HG02623 (cell line): Measurements from ENCODE around the gene OR2M7.
"Not testable (repeated sequence)": the region's sequence is repeated elsewhere in the genome, so short reads cannot be mapped to it uniquely, and the experiment has no call there.

Experiments
- ATAC-seq: cut with Tn5 transposase; IDR thresholded peaks from one replicate; pipeline ENCODE4 v1.9.1; 2021; ENCODE audit warnings: moderate library complexity; ENCODE audit not compliant: unreplicated experiment

The OR2M7 gene

GRCh38 chr1:248324468-248324867 is at the start of gene OR2M7:
OR2M7 (minus strand) TSS chr1:248324568; CDS start chr1:248324568, 0 bp downstream.
- ATAC-seq: no peak

- no peak for ATAC-seq
Observed at GRCh38 chr1:248373761-248374160, 49.4 kb upstream of the OR2M7 start.

- no peak for ATAC-seq
Observed at GRCh38 chr1:248372394-248372793, 48.0 kb upstream of the OR2M7 start.

GRCh38 chr1:248366609-248367008 is 42.2 kb upstream of the OR2M7 start:
- ATAC-seq: no peak

GRCh38 chr1:248361121-248361715 is 36.9 kb upstream of the OR2M7 start, which contains the start of gene OR2T4:
OR2T4 (plus strand) TSS chr1:248361665; CDS start chr1:248361665, 0 bp downstream.
- ATAC-seq: no peak

GRCh38 chr1:248359415-248359814 is 35.0 kb upstream of the OR2M7 start:
- no peak for ATAC-seq

- no peak for ATAC-seq
Observed at GRCh38 chr1:248348475-248348874, 24.1 kb upstream of the OR2M7 start, which contains the start of gene OR14C36. OR14C36 (plus strand) TSS chr1:248348775; CDS start chr1:248348775, 0 bp downstream.

- no peak for ATAC-seq
Observed at GRCh38 chr1:248343451-248343850, 19.1 kb upstream of the OR2M7 start.

GRCh38 chr1:248316796-248317195 is 7.6 kb downstream of the OR2M7 start:
- no peak for ATAC-seq

- not testable (repeated sequence) for ATAC-seq
Observed at GRCh38 chr1:248306740-248307139, 17.6 kb downstream of the OR2M7 start.

GRCh38 chr1:248306103-248306502 is 18.3 kb downstream of the OR2M7 start:
- no peak for ATAC-seq

- not testable (repeated sequence) for ATAC-seq
Observed at GRCh38 chr1:248305672-248306071, 18.7 kb downstream of the OR2M7 start.

- ATAC-seq: no peak
Observed at GRCh38 chr1:248303324-248303723, 21.0 kb downstream of the OR2M7 start, which contains the start of gene OR2T12. OR2T12 (minus strand) TSS chr1:248303424; CDS start chr1:248295578, 7,846 bp downstream.

GRCh38 chr1:248288391-248288790 is 36.0 kb downstream of the OR2M7 start:
- ATAC-seq: no peak

GRCh38 chr1:248277876-248278275 is 46.5 kb downstream of the OR2M7 start, which contains the start of gene OR2T33:
OR2T33 (minus strand) TSS chr1:248277976; CDS start chr1:248273814, 4,162 bp downstream.
- ATAC-seq: no peak
